K562 (cell line): ENCODE measurements around the gene SOX15. TPM values are rescaled to one million over a fixed set of nuclear protein-coding genes. Genes with fewer than 3 reads are reported as not detected.
A peak's percentile ranks its signal among the peaks of the same experiment; 100 is the strongest.

ENCODE experiments used
- BRD9 ChIP-seq: fragments of 450-650 bp; IDR thresholded peaks from 2 replicates; pipeline ENCODE4 v1.6.1; 2018; ENCODE audit warnings: low read depth; ENCODE audit not compliant: partially characterized antibody
- HDAC2 ChIP-seq: fragments of 450-650 bp; IDR thresholded peaks from 2 replicates; pipeline ENCODE4 v1.6.1; 2016; ENCODE audit warnings: mild to moderate bottlenecking
- KLF10 ChIP-seq: fragments of 250-450 bp; sonication (Bioruptor Pico); IDR thresholded peaks from 2 replicates; pipeline ENCODE4 v1.6.1; 2021; ENCODE audit warnings: matching md5 sums
- NELFE ChIP-seq: IDR thresholded peaks from 2 replicates; pipeline ENCODE4 v1.6.1; 2011; ENCODE audit warnings: mild to moderate bottlenecking; ENCODE audit not compliant: insufficient read depth, insufficient read length
- NFRKB ChIP-seq: fragments of 450-650 bp; IDR thresholded peaks from 2 replicates; pipeline ENCODE4 v1.6.1; 2016; ENCODE audit warnings: low read depth
- SPI1 ChIP-seq: IDR thresholded peaks from 2 replicates; pipeline ENCODE4 v1.6.1; 2011; ENCODE audit warnings: low read depth, low read length, control low read depth, borderline replicate concordance
- TRIM28 ChIP-seq: fragments of 450-650 bp; IDR thresholded peaks from 2 replicates; pipeline ENCODE4 v1.6.1; 2017
- ZNF3 ChIP-seq: fragments of 250-450 bp; sonication (Bioruptor Pico); IDR thresholded peaks from 2 replicates; pipeline ENCODE4 v1.5.0; 2021; ENCODE audit warnings: mild to moderate bottlenecking, moderate library complexity
- ZNF444 ChIP-seq: fragments of 250-450 bp; sonication (Bioruptor Pico); IDR thresholded peaks from 2 replicates; pipeline ENCODE4 v1.4.0; 2020; ENCODE audit warnings: mild to moderate bottlenecking, moderate library complexity
- ZNF551 ChIP-seq: fragments of 250-450 bp; sonication (Bioruptor Pico); IDR thresholded peaks from 2 replicates; pipeline ENCODE4 v1.5.0; 2021; ENCODE audit warnings: mild to moderate bottlenecking, moderate library complexity
- ZNF696 ChIP-seq: fragments of 250-450 bp; sonication (Bioruptor Pico); conservative IDR thresholded peaks from 2 replicates; pipeline ENCODE4 v1.4.0; 2020; ENCODE audit warnings: mild to moderate bottlenecking, moderate library complexity
- polyA plus RNA-seq, 8 experiments: library from polyadenylated mRNA; depleted of rRNA in 4 of 8; stranded (reverse) in 5 of 8; unstranded in 3 of 8; fragments of >200 nt; fragmentation: Nextera tagmentation in 2 of 8; fragmentation: Illumina TruSeq in 1 of 8; extraction: Ambion mirVana in 2 of 8; extraction: Trizol in 1 of 8; gene quantifications; 2 replicates each; pipeline versions ENCODE4 v1.2.1 to v1.2.3, GENCODE V29; 2011 to 2014; ENCODE audit warnings: inconsistent platforms in 1 of 8, missing spikeins in 1 of 8
- total RNA-seq, 7 experiments: library from RNA; depleted of rRNA in 6 of 7; stranded (reverse); fragments of >200 nt in 6 of 7; fragmentation: Illumina TruSeq in 2 of 7; extraction: Trizol in 2 of 7; gene quantifications; 2 replicates each; pipeline versions ENCODE4 v1.2.1 to v1.2.3, GENCODE V29; 2011 to 2021; ENCODE audit warnings: low replicate concordance in 1 of 7
- TF ChIP-seq, protein P1 (sequence below): sonication (generic); formaldehyde crosslinking; IDR thresholded peaks from 2 replicates; pipeline ENCODE4 v1.8.0; 2022; ENCODE audit warnings: missing genetic modification reagents, mild to moderate bottlenecking, moderate library complexity, borderline replicate concordance
- TF ChIP-seq, protein P2 (sequence below): fragments of 250-450 bp; sonication (Bioruptor Pico); IDR thresholded peaks from 2 replicates; pipeline ENCODE4 v1.8.0; 2022; ENCODE audit warnings: moderate library complexity, mild to moderate bottlenecking, inconsistent platforms
- TF ChIP-seq, protein P3 (sequence below), 2 experiments: fragments of 450-650 bp in 1 of 2; sonication (generic) in 1 of 2; formaldehyde crosslinking; conservative IDR thresholded peaks; 2 replicates each; pipeline versions ENCODE4 v1.4.0 to v1.8.1; 2020 to 2022; ENCODE audit warnings: mild to moderate bottlenecking in 1 of 2, missing genetic modification reagents in 1 of 2
- TF ChIP-seq, protein P4 (sequence below), 2 experiments: fragments of 450-650 bp; IDR thresholded peaks; 2 replicates each; pipeline ENCODE4 v1.6.1; 2018; ENCODE audit warnings: mild to moderate bottlenecking in 2 of 2, low read depth in 1 of 2; ENCODE audit not compliant: partially characterized antibody in 2 of 2

SOX15 gene
- total and polyA plus RNA-seq, 9 of the 15 experiments (the other 6 are each of a cell fraction or from before 2014, with no cell fraction given) = 0.07 to 0.33 (median 0.19) TPM; not detected in 5

DNA sequence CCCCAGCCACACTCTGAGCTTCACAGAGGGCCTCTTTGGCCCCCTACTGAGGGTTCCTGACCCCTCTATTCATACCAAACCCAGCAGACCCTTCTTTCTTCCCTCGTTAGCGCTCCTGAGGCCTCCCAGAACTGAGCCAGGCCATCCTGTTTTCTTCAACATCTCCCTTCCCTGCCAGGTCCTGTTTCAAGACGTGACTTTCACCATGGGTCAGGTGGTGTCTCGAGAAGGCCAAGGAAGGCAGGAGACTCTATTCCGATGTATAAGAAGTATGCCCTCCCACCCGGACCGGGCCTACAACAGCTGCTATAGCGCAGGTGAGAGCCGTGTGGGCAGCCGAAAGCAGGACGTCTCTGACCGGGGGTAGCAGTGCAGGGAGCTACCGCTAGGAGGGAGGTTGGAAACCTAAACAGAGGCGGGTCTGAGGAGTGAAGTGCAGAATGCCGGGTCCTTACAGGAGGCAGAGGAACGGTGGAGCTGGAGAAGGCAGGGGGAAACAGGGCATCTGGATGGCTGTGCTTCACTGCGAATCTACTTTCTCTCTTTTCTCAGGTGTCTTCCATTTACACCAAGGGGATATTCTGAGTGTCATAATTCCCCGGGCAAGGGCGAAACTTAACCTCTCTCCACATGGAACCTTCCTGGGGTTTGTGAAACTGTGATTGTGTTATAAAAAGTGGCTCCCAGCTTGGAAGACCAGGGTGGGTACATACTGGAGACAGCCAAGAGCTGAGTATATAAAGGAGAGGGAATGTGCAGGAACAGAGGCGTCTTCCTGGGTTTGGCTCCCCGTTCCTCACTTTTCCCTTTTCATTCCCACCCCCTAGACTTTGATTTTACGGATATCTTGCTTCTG lies 29.5 kb downstream of the SOX15 start (continued):
- no peak for TF ChIP-seq NFRKB
- TF ChIP-seq HDAC2 = no peak
- TF ChIP-seq NELFE = no peak
- TF ChIP-seq, protein P1, sequence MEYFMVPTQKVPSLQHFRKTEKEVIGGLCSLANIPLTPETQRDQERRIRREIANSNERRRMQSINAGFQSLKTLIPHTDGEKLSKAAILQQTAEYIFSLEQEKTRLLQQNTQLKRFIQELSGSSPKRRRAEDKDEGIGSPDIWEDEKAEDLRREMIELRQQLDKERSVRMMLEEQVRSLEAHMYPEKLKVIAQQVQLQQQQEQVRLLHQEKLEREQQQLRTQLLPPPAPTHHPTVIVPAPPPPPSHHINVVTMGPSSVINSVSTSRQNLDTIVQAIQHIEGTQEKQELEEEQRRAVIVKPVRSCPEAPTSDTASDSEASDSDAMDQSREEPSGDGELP (CRISPR knock-in tag) = peak; percentile 29; the same call in 1 of the 2 replicates
- TF ChIP-seq ZNF551 (CRISPR knock-in tag) = no peak
- no peak for TF ChIP-seq ZNF3 (CRISPR knock-in tag)
- TF ChIP-seq, protein P2, sequence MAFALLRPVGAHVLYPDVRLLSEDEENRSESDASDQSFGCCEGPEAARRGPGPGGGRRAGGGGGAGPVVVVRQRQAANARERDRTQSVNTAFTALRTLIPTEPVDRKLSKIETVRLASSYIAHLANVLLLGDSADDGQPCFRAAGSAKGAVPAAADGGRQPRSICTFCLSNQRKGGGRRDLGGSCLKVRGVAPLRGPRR (CRISPR knock-in tag) = no peak
- TF ChIP-seq TRIM28 = no peak
- TF ChIP-seq ZNF696 (CRISPR knock-in tag) = no peak
- TF ChIP-seq, protein P3, sequence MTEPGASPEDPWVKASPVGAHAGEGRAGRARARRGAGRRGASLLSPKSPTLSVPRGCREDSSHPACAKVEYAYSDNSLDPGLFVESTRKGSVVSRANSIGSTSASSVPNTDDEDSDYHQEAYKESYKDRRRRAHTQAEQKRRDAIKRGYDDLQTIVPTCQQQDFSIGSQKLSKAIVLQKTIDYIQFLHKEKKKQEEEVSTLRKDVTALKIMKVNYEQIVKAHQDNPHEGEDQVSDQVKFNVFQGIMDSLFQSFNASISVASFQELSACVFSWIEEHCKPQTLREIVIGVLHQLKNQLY (CRISPR knock-in tag; conservative IDR thresholded peaks at IDR 0.05) = no peak
- TF ChIP-seq KLF10 (CRISPR knock-in tag) = no peak
- no peak for TF ChIP-seq ZNF444 (CRISPR knock-in tag)
- no peak for TF ChIP-seq SPI1
- TF ChIP-seq, protein P4, sequence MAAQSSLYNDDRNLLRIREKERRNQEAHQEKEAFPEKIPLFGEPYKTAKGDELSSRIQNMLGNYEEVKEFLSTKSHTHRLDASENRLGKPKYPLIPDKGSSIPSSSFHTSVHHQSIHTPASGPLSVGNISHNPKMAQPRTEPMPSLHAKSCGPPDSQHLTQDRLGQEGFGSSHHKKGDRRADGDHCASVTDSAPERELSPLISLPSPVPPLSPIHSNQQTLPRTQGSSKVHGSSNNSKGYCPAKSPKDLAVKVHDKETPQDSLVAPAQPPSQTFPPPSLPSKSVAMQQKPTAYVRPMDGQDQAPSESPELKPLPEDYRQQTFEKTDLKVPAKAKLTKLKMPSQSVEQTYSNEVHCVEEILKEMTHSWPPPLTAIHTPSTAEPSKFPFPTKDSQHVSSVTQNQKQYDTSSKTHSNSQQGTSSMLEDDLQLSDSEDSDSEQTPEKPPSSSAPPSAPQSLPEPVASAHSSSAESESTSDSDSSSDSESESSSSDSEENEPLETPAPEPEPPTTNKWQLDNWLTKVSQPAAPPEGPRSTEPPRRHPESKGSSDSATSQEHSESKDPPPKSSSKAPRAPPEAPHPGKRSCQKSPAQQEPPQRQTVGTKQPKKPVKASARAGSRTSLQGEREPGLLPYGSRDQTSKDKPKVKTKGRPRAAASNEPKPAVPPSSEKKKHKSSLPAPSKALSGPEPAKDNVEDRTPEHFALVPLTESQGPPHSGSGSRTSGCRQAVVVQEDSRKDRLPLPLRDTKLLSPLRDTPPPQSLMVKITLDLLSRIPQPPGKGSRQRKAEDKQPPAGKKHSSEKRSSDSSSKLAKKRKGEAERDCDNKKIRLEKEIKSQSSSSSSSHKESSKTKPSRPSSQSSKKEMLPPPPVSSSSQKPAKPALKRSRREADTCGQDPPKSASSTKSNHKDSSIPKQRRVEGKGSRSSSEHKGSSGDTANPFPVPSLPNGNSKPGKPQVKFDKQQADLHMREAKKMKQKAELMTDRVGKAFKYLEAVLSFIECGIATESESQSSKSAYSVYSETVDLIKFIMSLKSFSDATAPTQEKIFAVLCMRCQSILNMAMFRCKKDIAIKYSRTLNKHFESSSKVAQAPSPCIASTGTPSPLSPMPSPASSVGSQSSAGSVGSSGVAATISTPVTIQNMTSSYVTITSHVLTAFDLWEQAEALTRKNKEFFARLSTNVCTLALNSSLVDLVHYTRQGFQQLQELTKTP (IDR thresholded peaks at IDR 0.05; ENCODE audit: low read depth in 1 of 2, partially characterized antibody in 2 of 2) = peak in 1 of 2 experiments; percentile 25
- TF ChIP-seq BRD9 = no peak
